SK-N-SH treated with all-trans-retinoic acid at 6 μM for 48 hours (cell line): Measurements from ENCODE around the gene ADAP1.

Source experiments
- ATAC-seq: fragments of 200-7000 bp; cut with Tn5 transposase; 3 replicates; pipeline ENCODE4 v1.9.1; 2020; ENCODE audit warnings: mild to moderate bottlenecking, moderate library complexity
- ARNTL ChIP-seq: fragments of 450-650 bp; formaldehyde crosslinking; IDR thresholded peaks from 2 replicates; pipeline ENCODE4 v1.5.0; 2020; ENCODE audit warnings: low read depth, mild to moderate bottlenecking, moderate library complexity, borderline replicate concordance
- CREB5 ChIP-seq: fragments of 250-450 bp; sonication (Bioruptor Pico); IDR thresholded peaks from 2 replicates; pipeline ENCODE4 v1.5.1; 2020; ENCODE audit warnings: low read depth, mild to moderate bottlenecking, moderate library complexity
- CSDC2 ChIP-seq: fragments of 250-450 bp; sonication (Bioruptor Pico); IDR thresholded peaks from 2 replicates; pipeline ENCODE4 v1.5.0; 2020; ENCODE audit warnings: mild to moderate bottlenecking, moderate library complexity
- CSRNP3 ChIP-seq: fragments of 250-450 bp; sonication (Bioruptor Pico); IDR thresholded peaks from 2 replicates; pipeline ENCODE4 v1.5.1; 2021; ENCODE audit warnings: mild to moderate bottlenecking, moderate library complexity
- GLIS3 ChIP-seq: fragments of 250-450 bp; sonication (Bioruptor Pico); IDR thresholded peaks from 2 replicates; pipeline ENCODE4 v1.5.0; 2020; ENCODE audit warnings: mild to moderate bottlenecking, moderate library complexity
- ISL1 ChIP-seq: fragments of 250-450 bp; sonication (Bioruptor Pico); IDR thresholded peaks from 2 replicates; pipeline ENCODE4 v2.1.2; 2022; ENCODE audit warnings: mild to moderate bottlenecking, moderate library complexity
- OSR1 ChIP-seq: fragments of 250-450 bp; sonication (Bioruptor Pico); IDR thresholded peaks from 2 replicates; pipeline ENCODE4 v1.8.0; 2022; ENCODE audit warnings: moderate library complexity, mild to moderate bottlenecking, inconsistent platforms
- POU6F1 ChIP-seq: fragments of 250-450 bp; sonication (Bioruptor Pico); IDR thresholded peaks from 2 replicates; pipeline ENCODE4 v1.8.0; 2021; ENCODE audit warnings: low read depth, mild to moderate bottlenecking, moderate library complexity, borderline replicate concordance
- PPARA ChIP-seq: fragments of 250-450 bp; sonication (Bioruptor Pico); IDR thresholded peaks from 2 replicates; pipeline ENCODE4 v1.5.0; 2020; ENCODE audit warnings: mild to moderate bottlenecking, borderline replicate concordance
- RARB ChIP-seq: fragments of 250-450 bp; sonication (Bioruptor Pico); IDR thresholded peaks from 2 replicates; pipeline ENCODE4 v1.8.0; 2021; ENCODE audit warnings: mild to moderate bottlenecking, moderate library complexity
- SNAI2 ChIP-seq: fragments of 250-450 bp; sonication (Bioruptor Pico); IDR thresholded peaks from 2 replicates; pipeline ENCODE4 v1.5.0; 2020; ENCODE audit warnings: mild to moderate bottlenecking, moderate library complexity
- TCF4 ChIP-seq: fragments of 250-450 bp; sonication (Bioruptor Pico); IDR thresholded peaks from 2 replicates; pipeline ENCODE4 v1.8.0; 2021; ENCODE audit warnings: mild to moderate bottlenecking, moderate library complexity, borderline replicate concordance
- TSHZ2 ChIP-seq: fragments of 250-450 bp; sonication (Bioruptor Pico); IDR thresholded peaks from 2 replicates; pipeline ENCODE4 v1.5.0; 2020; ENCODE audit warnings: mild to moderate bottlenecking, moderate library complexity
- ZC3H10 ChIP-seq: fragments of 250-450 bp; sonication (Bioruptor Pico); IDR thresholded peaks from 2 replicates; pipeline ENCODE4 v1.5.1; 2021; ENCODE audit warnings: mild to moderate bottlenecking, moderate library complexity
- ZFP3 ChIP-seq: fragments of 250-450 bp; sonication (Bioruptor Pico); IDR thresholded peaks from 2 replicates; pipeline ENCODE4 v1.5.0; 2020; ENCODE audit warnings: mild to moderate bottlenecking, moderate library complexity
- ZFP30 ChIP-seq: fragments of 450-650 bp; formaldehyde crosslinking; IDR thresholded peaks from 2 replicates; pipeline ENCODE4 v1.5.0; 2022; ENCODE audit warnings: mild to moderate bottlenecking, moderate library complexity
- ZNF565 ChIP-seq: fragments of 450-650 bp; formaldehyde crosslinking; conservative IDR thresholded peaks from 2 replicates; pipeline ENCODE4 v1.5.0; 2020; ENCODE audit warnings: low read depth, mild to moderate bottlenecking, moderate library complexity
- ZNF70 ChIP-seq: fragments of 450-650 bp; formaldehyde crosslinking; IDR thresholded peaks from 2 replicates; pipeline ENCODE4 v1.5.0; 2020; ENCODE audit warnings: mild to moderate bottlenecking, moderate library complexity
- ZNF8 ChIP-seq: fragments of 450-650 bp; formaldehyde crosslinking; IDR thresholded peaks from 2 replicates; pipeline ENCODE4 v1.5.0; 2020; ENCODE audit warnings: mild to moderate bottlenecking, moderate library complexity

ADAP1 gene

GRCh38 chr7:985127-985416, 30.6 kb upstream of the ADAP1 start:
- TF ChIP-seq ARNTL (CRISPR knock-in tag) = no peak
- ATAC-seq = no peak

- TF ChIP-seq ZC3H10 (no peak), ZNF70 (CRISPR knock-in tag) (no peak)
- TF ChIP-seq, all 23 proteins: peak for 0
- no peak for ATAC-seq
Observed at GRCh38 chr7:984361-985126, 30.1 kb upstream of the ADAP1 start.

GRCh38 chr7:983616-984071, 29.2 kb upstream of the ADAP1 start:
- no peak for TF ChIP-seq TCF4 (CRISPR knock-in tag)
- no peak for TF ChIP-seq ZNF8 (CRISPR knock-in tag)
- TF ChIP-seq CREB5 (CRISPR knock-in tag) = no peak
- TF ChIP-seq CSRNP3 (CRISPR knock-in tag) = no peak
- no peak for TF ChIP-seq CSDC2 (CRISPR knock-in tag)
- no peak for TF ChIP-seq OSR1 (CRISPR knock-in tag)
- no peak for TF ChIP-seq ISL1
- no peak for TF ChIP-seq ZNF565 (CRISPR knock-in tag)
- no peak for TF ChIP-seq ZFP3 (CRISPR knock-in tag)
- no peak for ATAC-seq

- ATAC-seq = no peak
Observed at GRCh38 chr7:983004-983615, 28.6 kb upstream of the ADAP1 start, which contains the start of gene CYP2W1. Gene CYP2W1 (plus strand): TSS chr7:983181. CDS start chr7:983212, 31 bp downstream.

GRCh38 chr7:982511-983003, 28.1 kb upstream of the ADAP1 start:
- TF ChIP-seq ZFP3 (CRISPR knock-in tag) (no peak), OSR1 (CRISPR knock-in tag) (no peak), SNAI2 (no peak), ZNF70 (CRISPR knock-in tag) (no peak), RARB (no peak), ZFP30 (CRISPR knock-in tag) (no peak), CSRNP3 (CRISPR knock-in tag) (no peak), POU6F1 (CRISPR knock-in tag) (no peak), TCF4 (CRISPR knock-in tag) (no peak), GLIS3 (no peak), ISL1 (no peak)
- TF ChIP-seq, all 23 proteins: peak for 0
- ATAC-seq = no peak

More at GRCh38 chr7:983004-983615, 28.6 kb upstream of the ADAP1 start, which contains the start of gene CYP2W1:
- TF ChIP-seq GLIS3 (no peak), TSHZ2 (no peak), PPARA (no peak), ZFP30 (CRISPR knock-in tag) (no peak), OSR1 (CRISPR knock-in tag) (no peak), ZC3H10 (no peak)
